Testis (tissue), 3 donors: ENCODE measurements around the gene DECR2. TPM values are rescaled to one million over a fixed set of nuclear protein-coding genes. Genes with fewer than 3 reads are reported as not detected.

Source experiments
- DNase-seq: peaks from one replicate; pipeline ENCODE4 v3.0.0-alpha.2; 2019
- H3K27ac ChIP-seq, 2 donors: fragments of 200-600 bp; sonication (generic); one replicate each; pipeline ENCODE4 v1.5.1; 2019
- H3K27me3 ChIP-seq: fragments of 200-600 bp; sonication (generic); one replicate; pipeline ENCODE4 v1.5.1; 2019
- H3K36me3 ChIP-seq: fragments of 200-600 bp; sonication (generic); one replicate; pipeline ENCODE4 v1.5.1; 2017; ENCODE audit warnings: low read depth; ENCODE audit errors: missing control alignments
- H3K4me1 ChIP-seq: fragments of 200-600 bp; sonication (generic); one replicate; pipeline ENCODE4 v1.5.1; 2019
- H3K4me3 ChIP-seq, 2 donors: fragments of 200-600 bp; sonication (generic); one replicate each; pipeline ENCODE4 v1.5.1; 2017 to 2019
- H3K9me3 ChIP-seq: fragments of 200-600 bp; sonication (generic); one replicate; pipeline ENCODE4 v1.5.1; 2017
- CTCF ChIP-seq, 3 experiments: fragments of 450-650 bp in 2 of 3; fragments of 200-600 bp in 1 of 3; sonication (generic) in 1 of 3; IDR thresholded peaks; one replicate each; pipeline ENCODE4 v1.5.1; 2016 to 2019; ENCODE audit warnings: antibody characterized with exemption in 3 of 3, mild to moderate bottlenecking in 2 of 3, moderate library complexity in 1 of 3
- POLR2A ChIP-seq: fragments of 450-650 bp; IDR thresholded peaks from one replicate; pipeline ENCODE4 v1.6.1; 2017; ENCODE audit warnings: antibody characterized with exemption, mild to moderate bottlenecking, moderate library complexity
- WGBS, 2 donors: methylation state at CpG; one replicate each; pipeline ENCODE4 v1.1.5; 2018; 5-methylcytosine and 5-hydroxymethylcytosine counted together
- intact Hi-C: fragments of 100-400 bp; cut with DNase I; formaldehyde crosslinking; loops from one replicate; pipeline ENCODE4 v1.15.1; 2023; ENCODE audit warnings: low total_unique reads
- polyA plus RNA-seq: library from polyadenylated mRNA; stranded (reverse); fragments of 350-450 nt; fragmentation: Illumina TruSeq; extraction: RNeasy Lipid Tissue Mini Kit (QIAGEN cat#74804); gene quantifications from one replicate; pipeline ENCODE4 v1.2.3, GENCODE V29; 2014; ENCODE audit warnings: low read depth, low replicate concordance; ENCODE audit not compliant: insufficient read depth
- total RNA-seq, 2 donors: library from RNA; depleted of rRNA; stranded (reverse); fragments of >200 nt; gene quantifications; one replicate each; pipeline ENCODE4 v1.2.3, GENCODE V29; 2016

Gene DECR2
- total and polyA plus RNA-seq, 3 donors from 2014 or later = 33.2 to 56.1 (median 52.2) TPM

GRCh38 chr16:444027-444426 lies 42.3 kb downstream of the DECR2 start:
- WGBS, 2 donors = 87 to 96% methylated on average over 10 of the region's 10 CpGs
- Histone ChIP-seq H3K4me3 (no peak overlapping the region), H3K27me3 (no peaks in the 10 kb centered on the region), H3K36me3 (no peaks in the 10 kb centered on the region), H3K4me1 (no peaks in the 10 kb centered on the region), H3K9me3 (no peaks in the 10 kb centered on the region), H3K27ac (no peak overlapping the region)
- DNase-seq = no peak
- intact Hi-C loops = no loop called here
- TF ChIP-seq CTCF (IDR thresholded peaks at IDR 0.05) = no peak
- no peak for TF ChIP-seq POLR2A

- Histone ChIP-seq H3K27me3 (no peaks in the 10 kb centered on the region), H3K4me3 (no peak overlapping the region), H3K27ac (no peak overlapping the region), H3K9me3 (no peaks in the 10 kb centered on the region), H3K4me1 (no peaks in the 10 kb centered on the region), H3K36me3 (no peaks in the 10 kb centered on the region)
- no peak for TF ChIP-seq CTCF (IDR thresholded peaks at IDR 0.05)
- no peak for TF ChIP-seq POLR2A
- DNase-seq = no peak
- WGBS, 2 donors = 73 to 77% methylated on average over 2 to 4 of the region's 4 CpGs
- intact Hi-C loops = no loop called here
Measured at GRCh38 chr16:445566-445965, 43.9 kb downstream of the DECR2 start.

- Histone ChIP-seq H3K4me1 (no peaks in the 10 kb centered on the region), H3K4me3 (no peak overlapping the region), H3K27me3 (no peaks in the 10 kb centered on the region), H3K27ac (no peak overlapping the region), H3K9me3 (no peaks in the 10 kb centered on the region), H3K36me3 (no peaks in the 10 kb centered on the region)
- TF ChIP-seq POLR2A (no peak), CTCF (IDR thresholded peaks at IDR 0.05) (no peak)
- WGBS, 2 donors = 78 to 83% methylated on average over 8 of the region's 8 CpGs
- intact Hi-C loops = no loop called here
- no peak for DNase-seq
Measured at GRCh38 chr16:450385-450784, 48.7 kb downstream of the DECR2 start.

GRCh38 chr16:450785-451512 lies 49.3 kb downstream of the DECR2 start:
- Histone ChIP-seq H3K36me3 (no peaks in the 10 kb centered on the region), H3K9me3 (no peaks in the 10 kb centered on the region), H3K4me1 (no peaks in the 10 kb centered on the region), H3K27ac (no peak overlapping the region), H3K4me3 (no peak overlapping the region), H3K27me3 (no peaks in the 10 kb centered on the region)
- TF ChIP-seq CTCF (IDR thresholded peaks at IDR 0.05) (no peak), POLR2A (no peak)
- no peak for DNase-seq
- intact Hi-C loops = no loop called here
- WGBS, 2 donors = 78 to 81% methylated on average over 11 to 14 of the region's 14 CpGs

- Histone ChIP-seq H3K4me3 (no peak overlapping the region), H3K9me3 (no peaks in the 10 kb centered on the region), H3K27ac (no peak overlapping the region), H3K27me3 (no peaks in the 10 kb centered on the region), H3K4me1 (peaks cover 20% of the 10 kb centered on the region), H3K36me3 (no peaks in the 10 kb centered on the region)
- DNase-seq = no peak
- no peak for TF ChIP-seq CTCF (IDR thresholded peaks at IDR 0.05)
- TF ChIP-seq POLR2A = no peak
- intact Hi-C loops = no loop called here
- 87 to 94% methylated on average over 13 of the region's 13 CpGs for WGBS, 2 donors
Measured at GRCh38 chr16:454397-454940, 52.8 kb downstream of the DECR2 start.
